ENCODE data around the gene STN1. TPM values are rescaled to one million over a fixed set of nuclear protein-coding genes. Genes with fewer than 3 reads are reported as not detected.
A peak's percentile ranks its signal among the peaks of the same experiment; 100 is the strongest.

STN1 gene
- total and polyA plus RNA-seq, 12 donors: 16.5 to 38.7 (median 31.4) TPM

- Histone ChIP-seq H3K27ac (no peak overlapping the region), H3K4me3 (no peak overlapping the region), H3K9me3 (no peaks in the 10 kb centered on the region), H3K4me1 (peaks cover 0 to 5% (median 0%) of the 10 kb centered on the region in 9 donors), H3K27me3 (no peaks in the 10 kb centered on the region), H3K36me3 (no peaks in the 10 kb centered on the region)
- intact Hi-C loops (cut with DNase I): no loop called here
- TF ChIP-seq, protein P1, sequence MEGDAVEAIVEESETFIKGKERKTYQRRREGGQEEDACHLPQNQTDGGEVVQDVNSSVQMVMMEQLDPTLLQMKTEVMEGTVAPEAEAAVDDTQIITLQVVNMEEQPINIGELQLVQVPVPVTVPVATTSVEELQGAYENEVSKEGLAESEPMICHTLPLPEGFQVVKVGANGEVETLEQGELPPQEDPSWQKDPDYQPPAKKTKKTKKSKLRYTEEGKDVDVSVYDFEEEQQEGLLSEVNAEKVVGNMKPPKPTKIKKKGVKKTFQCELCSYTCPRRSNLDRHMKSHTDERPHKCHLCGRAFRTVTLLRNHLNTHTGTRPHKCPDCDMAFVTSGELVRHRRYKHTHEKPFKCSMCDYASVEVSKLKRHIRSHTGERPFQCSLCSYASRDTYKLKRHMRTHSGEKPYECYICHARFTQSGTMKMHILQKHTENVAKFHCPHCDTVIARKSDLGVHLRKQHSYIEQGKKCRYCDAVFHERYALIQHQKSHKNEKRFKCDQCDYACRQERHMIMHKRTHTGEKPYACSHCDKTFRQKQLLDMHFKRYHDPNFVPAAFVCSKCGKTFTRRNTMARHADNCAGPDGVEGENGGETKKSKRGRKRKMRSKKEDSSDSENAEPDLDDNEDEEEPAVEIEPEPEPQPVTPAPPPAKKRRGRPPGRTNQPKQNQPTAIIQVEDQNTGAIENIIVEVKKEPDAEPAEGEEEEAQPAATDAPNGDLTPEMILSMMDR (IDR thresholded peaks at IDR 0.05): no peak
- WGBS, 2 donors: 41 to 43% methylated on average over 4 of the region's 4 CpGs
- DNase-seq (no peak), ATAC-seq (peak in 3 of 8 donors; percentile 35 to 62 (median 38))
Measured at GRCh38 chr10:103933557-103934121, 15.7 kb upstream of the STN1 start.

- no peak overlapping the region for H3K4me3 ChIP-seq
- TF ChIP-seq, protein P1 (IDR thresholded peaks at IDR 0.05): no peak
- DNase-seq (no peak), ATAC-seq (no peak)
- no peaks in the 10 kb centered on the region for H3K9me3 ChIP-seq
- peaks cover 0 to 5% (median 0%) of the 10 kb centered on the region in 9 donors for H3K4me1 ChIP-seq
- intact Hi-C loops (cut with DNase I): no loop called here
- H3K36me3 ChIP-seq: no peaks in the 10 kb centered on the region
- H3K27me3 ChIP-seq: no peaks in the 10 kb centered on the region
- WGBS, 2 donors: 83 to 84% methylated on average over 3 of the region's 3 CpGs
- no peak overlapping the region for H3K27ac ChIP-seq
Measured at GRCh38 chr10:103932971-103933370, 15.0 kb upstream of the STN1 start.

DNA sequence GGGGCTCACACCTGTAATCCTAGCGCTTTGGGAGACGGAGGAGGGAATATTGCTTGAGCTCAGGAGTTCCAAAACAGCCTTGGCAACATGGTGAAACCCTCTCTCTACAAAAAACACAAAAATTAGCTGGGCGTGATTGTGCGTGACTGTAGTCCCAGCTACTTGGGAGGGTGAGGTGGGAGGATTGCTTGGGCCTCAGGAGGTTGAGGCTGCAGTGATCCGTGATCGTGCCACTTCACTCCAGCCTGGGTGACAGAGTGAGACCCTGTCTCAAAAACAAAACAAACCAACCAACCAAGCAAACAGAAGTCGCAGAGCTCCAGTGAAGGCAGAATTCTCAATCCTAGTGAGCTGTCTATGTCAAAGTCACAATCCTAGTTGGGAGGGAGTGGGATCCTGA is 14.3 kb upstream of the STN1 start:
- ATAC-seq (no peak), DNase-seq (no peak)
- no peaks in the 10 kb centered on the region for H3K27me3 ChIP-seq
- H3K27ac ChIP-seq: no peak overlapping the region
- no peaks in the 10 kb centered on the region for H3K36me3 ChIP-seq
- H3K4me1 ChIP-seq: peaks cover 0 to 5% (median 0%) of the 10 kb centered on the region in 9 donors
- TF ChIP-seq, protein P1 (IDR thresholded peaks at IDR 0.05): no peak
- H3K4me3 ChIP-seq: no peak overlapping the region
- no peaks in the 10 kb centered on the region for H3K9me3 ChIP-seq
- intact Hi-C loops (cut with DNase I): no loop called here
- 96 to 98% methylated on average over 7 of the region's 7 CpGs for WGBS, 2 donors

DNA sequence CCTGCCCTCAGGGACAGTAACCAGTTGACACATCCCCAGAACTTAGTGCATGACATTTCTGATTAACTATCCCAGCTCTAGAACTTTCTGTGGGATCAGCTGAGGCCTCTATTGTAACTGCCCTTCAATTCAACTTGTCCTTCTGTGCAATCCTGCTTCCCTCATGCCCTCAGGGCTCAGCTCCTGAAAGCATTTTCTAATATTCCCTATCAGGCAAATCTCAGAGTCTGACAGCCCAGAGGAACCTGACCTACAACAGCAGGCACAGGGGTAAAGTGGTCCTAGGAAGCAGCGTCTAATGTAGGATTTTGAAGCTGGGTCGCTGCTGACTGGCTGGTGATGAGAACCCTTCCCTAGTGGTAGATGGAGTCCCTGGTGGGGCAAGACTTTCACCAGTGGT is 13.6 kb upstream of the STN1 start:
- TF ChIP-seq, protein P1 (IDR thresholded peaks at IDR 0.05): no peak
- no peak overlapping the region for H3K4me3 ChIP-seq
- ATAC-seq (no peak), DNase-seq (no peak)
- no peak overlapping the region for H3K27ac ChIP-seq
- H3K4me1 ChIP-seq: peaks cover 0 to 5% (median 0%) of the 10 kb centered on the region in 9 donors
- intact Hi-C loops (cut with DNase I): loop anchor here in 1 of 10 donors (2.0 kb wide), 1 partner anchor 47 kb away; no protein-coding TSS in a partner anchor
- 97 to 100% methylated on average over 2 of the region's 2 CpGs for WGBS, 2 donors
- no peaks in the 10 kb centered on the region for H3K9me3 ChIP-seq
- no peaks in the 10 kb centered on the region for H3K27me3 ChIP-seq
- no peaks in the 10 kb centered on the region for H3K36me3 ChIP-seq

Data from heart right ventricle (tissue), 16 donors.